ENCODE measurements around the gene AUTS2.

AUTS2 gene

DNA sequence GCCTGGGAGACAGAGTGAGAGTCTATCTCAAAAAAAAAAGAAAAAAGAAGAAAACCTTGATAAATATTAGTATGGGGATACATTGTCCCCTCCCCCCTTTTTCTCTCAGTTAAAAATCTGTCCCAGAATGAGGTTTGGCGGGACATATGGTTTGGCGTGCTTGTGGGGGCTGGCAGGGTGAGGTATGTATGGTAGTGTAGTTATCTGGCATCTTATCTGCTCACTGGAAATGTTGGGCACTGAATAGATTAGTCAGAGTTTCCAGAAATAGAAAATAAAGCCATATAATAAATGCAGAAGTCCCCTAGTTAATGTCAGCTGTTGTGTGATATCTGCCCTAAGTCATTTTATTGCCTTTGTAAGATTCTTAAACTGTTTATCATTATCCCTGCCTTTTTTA lies 1136.1 kb downstream of the AUTS2 start:
- DNase-seq (ENCODE audit: low read depth, low spot score) = no peak

DNA sequence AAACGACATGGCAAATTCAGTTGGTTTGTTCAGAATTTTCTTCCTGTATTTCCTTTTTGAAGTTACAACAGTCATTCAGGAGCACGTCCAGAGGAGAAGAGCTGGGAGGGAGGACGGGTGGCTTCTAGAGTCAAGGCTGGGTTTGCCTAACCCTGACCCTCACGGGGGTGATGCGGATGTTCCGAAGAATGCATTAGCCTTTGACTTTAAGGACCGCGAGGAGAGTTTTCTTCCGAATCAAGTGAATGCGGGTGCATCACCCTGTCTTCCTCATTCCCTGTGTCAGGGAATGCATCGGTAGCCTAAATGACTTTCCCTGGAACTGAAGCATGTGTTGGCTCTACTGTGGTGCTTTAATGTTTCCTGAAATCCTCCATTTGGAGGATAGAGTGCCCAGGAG lies 1137.0 kb downstream of the AUTS2 start:
- no peak for DNase-seq (ENCODE audit: low read depth, low spot score)

DNA sequence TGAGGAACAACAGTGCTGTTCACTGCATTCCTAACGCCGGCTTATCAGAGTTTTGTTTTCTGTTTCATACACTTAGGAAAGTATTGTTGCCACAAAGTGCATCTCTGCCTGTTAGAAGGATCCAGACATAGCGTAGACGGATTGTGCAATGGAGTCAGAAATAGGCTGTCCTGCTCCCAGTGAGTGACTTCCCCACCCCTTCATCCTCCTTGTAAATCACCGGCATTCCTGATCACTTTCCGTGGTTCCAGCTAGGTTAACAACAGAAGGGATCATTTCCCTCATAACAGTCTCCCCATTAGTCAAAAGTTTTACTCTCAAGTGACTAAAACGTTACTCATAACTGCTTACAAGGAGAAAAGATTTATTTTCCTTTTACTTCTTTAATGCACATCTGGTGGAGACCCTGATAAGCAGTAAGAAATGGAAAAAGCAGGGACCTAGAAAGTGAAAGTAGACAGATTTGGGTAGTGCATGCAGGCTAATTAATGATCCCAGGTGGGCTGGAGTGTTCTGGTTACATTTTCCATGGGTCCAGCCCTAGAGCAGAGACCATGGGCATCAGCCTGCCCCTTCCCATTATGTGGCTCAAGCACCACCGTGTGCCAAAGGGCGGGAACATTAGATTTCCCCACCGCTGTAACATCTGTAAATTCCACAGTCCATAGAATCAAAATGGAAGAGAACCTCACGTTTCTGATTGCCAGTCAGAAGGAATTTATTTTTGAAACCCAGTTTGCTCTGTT lies 1138.6 kb downstream of the AUTS2 start:
- no peak for DNase-seq (ENCODE audit: low read depth, low spot score)

DNA sequence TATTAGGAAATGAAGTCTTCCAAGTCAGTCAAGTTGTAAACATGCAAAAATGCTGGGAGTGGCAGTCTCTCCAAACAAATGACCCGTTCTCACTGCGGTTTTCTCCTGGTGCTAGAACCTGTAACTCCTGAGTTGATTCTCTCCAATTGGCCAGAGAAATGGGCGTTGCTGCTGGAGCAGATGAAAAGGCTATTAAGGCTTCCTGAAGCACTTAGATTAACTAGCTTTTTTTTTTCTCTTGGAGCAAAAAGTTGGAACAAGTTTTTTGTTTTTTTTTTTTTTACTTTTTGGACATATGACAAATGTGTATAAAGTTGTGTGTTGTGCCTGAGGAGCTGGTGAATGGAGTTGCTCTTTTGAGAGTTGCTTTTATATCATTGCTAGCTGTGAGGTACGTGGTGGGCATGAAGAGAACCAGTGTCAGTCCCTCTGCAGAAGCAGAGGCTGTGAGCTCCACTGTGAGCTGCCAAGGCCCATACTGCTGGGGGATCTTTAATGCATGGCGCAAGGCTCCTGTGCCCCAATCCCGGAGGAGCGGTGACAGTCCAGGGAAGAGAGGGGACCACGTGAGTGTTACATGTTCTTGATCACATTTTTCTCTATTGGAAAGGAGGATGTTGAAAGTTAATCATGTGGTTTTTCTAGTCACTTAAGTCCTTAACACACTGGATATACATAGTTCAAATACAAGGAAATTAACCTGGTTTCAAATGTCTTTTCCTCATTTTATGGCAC lies 1140.0 kb downstream of the AUTS2 start:
- no peak for DNase-seq (ENCODE audit: low read depth, low spot score)

DNA sequence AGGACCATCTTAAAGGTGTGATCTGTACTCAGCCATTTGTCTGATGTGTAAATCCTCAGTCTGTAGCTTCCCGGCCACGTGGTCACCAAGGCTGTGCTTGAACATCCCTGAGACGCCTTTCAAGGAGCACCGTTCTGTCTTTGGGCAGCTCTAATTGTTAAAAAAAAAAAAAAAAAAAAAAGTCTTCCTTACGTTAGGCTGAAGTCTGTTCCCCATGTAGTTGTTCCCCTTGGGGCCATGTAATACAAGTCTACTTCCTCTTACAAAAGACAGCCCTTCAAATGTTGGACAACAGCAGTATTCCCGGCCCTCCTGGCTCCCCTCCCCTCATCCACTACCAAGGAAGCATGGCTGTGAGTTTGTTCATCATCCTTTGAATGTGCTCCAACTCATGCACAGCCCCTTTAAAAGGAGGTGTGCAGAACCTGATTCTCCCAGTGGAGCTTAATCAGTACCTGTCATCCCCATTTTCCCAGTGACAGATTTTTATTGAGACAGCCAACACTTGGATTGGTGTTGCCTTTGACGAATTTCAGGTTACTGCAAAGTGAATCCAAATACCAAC lies 1141.5 kb downstream of the AUTS2 start:
- no peak for DNase-seq (ENCODE audit: low read depth, low spot score)

DNA sequence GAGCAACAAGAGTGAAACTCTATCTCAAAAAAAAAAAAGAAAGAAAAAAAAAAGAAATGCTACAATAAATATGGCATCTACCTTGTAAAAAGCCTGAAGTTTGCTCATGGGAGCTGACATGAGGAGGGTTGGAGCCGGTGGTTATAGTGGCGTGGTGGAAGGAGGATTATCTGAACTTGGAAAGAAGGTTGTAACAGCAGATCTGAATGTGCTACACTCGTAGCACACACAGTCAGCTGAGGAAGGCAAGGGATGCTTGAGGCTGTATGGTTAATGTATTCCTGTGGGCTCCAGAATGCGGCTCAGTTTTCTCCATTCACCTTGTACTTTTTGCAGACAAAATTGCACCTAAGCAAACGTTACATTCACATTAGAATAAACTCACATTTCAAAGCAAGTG lies 1143.4 kb downstream of the AUTS2 start:
- DNase-seq (ENCODE audit: low read depth, low spot score) = no peak

DNA sequence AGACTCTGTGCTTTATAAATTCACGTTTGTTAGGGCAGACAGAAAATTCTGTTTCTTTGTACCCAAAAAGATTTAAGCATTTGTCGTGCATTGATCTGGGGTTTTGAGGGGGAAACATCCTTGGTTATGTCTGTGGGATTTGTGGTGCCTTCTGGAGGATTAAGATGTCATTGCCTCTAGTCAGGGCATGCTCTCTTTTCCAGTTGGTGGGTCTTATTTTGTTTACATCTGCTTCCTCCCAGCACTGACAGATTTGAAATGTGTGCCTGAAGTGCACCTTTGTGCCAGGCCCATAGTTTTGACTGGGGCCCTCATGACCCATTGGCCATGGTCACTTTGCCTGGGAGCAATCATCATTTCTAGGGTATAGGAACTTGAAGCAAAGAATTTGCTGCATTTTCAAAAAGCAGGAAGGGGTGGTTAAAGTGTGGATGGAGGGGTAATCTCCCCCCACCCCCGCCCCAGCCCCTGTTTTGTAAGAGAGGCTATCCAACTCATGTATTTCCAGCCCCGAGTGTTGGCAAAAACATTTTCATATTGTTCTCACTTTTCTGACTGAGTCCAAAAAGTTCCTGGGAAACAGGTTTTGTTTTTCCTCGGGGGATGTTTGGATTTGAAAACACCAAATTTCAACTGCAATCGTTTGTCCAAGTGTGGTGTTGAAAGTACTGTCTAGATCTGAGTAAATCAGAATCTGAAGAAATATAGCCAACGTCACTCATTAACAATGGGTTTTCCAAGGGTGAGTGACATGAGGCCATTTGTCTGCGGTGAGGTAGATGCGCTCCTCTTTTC lies 1145.5 kb downstream of the AUTS2 start:
- no peak for DNase-seq (ENCODE audit: low read depth, low spot score)

DNA sequence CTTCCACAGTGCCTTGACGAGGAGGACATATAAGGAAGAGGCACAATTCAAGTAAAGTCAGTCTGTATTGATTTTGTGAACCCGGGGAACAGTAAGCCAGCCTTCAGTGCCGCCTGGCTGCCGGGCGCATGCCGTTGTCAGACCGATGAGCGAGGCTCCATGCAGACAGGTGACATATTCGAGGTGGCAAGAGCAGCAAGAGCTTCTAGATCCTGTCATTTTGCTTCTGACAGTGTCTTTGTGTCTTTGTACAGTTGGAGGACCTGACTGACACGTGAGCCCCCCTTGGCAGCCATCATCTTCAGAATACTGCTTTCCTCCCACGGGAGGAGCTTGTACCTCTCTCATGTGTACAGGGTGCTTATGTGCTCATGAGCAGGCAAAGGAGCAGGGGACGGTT lies 1146.2 kb downstream of the AUTS2 start:
- DNase-seq (ENCODE audit: low read depth, low spot score) = no peak

DNA sequence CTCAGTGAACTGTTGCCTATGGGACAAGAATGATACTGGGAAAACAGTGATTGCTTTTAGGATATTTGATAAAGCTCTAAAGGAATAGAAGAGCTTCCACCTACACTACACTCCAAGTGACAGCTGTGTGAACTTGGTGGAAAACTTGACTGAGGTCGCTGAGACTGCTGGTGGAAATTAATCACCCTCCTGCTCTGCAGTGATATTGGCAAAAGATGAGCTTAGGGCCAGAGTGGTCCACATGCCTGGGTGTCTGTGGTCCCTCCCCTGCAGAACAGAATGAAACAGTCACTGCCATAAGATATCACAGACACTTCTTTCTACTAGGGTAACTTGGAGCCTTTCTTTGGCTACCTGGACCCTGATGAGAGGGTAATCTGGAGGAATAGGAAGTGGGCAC lies 1151.6 kb downstream of the AUTS2 start:
- DNase-seq (ENCODE audit: low read depth, low spot score) = no peak

DNA sequence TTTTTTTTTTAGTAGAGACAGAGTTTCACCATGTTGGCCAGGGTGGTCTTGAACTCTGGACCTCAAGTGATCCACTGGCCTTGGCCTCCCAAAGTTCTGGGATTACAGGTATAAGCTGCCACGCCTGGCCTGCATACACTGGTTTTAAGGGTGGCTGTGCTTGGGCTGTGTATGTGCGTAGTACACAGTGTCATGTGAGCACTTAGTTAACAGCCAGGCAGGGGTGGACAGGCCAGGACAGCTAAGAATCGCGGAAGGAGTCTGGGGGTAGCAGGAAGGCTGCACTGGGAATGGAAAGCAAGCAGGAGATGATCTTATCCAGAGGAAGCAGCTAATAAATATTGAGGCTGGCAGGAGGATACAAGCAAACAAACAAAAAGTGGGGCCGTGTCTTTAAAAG lies 1153.6 kb downstream of the AUTS2 start:
- DNase-seq (ENCODE audit: low read depth, low spot score) = no peak

DNA sequence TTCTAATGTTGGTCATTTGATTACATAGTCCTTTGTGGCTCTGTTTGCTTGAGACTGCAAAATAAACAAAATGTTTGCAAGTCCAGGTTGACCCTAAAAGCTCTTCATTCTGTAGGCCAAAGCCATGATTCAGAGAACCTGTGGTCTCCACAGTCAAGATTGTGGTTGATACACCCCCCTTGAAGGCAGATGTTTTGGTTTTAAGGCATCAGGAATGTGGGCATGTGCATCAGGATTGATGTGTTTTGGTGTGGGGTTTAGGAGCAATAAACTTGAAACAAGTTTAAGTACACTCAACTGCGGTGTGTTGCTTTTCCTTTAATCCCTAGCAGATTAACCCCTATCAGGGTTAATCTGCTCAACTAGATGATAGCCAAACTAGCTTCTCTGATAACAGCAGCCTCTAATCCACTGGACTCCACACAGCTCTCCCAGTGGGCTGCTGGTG lies 1154.5 kb downstream of the AUTS2 start:
- DNase-seq (ENCODE audit: low read depth, low spot score) = no peak

DNA sequence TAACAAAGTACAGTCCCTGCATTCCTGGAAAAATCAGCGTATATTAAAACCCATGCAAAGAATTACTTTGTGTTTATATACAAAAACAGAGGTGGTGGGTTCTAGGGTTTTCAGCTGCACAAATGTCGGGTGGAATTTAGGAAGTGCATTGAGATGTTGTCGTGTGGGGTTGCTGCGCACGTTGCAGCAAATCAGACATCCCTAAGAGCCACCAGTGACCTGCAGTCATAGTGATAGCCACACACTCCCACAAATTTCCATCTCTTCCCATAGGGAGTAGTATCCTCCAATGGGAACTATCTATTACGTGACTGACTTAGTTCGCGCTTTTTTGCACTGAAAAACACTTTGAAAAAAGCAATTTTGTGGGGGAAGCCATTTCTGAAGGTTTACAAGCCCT lies 1158.5 kb downstream of the AUTS2 start:
- no peak for DNase-seq (ENCODE audit: low read depth, low spot score)

DNA sequence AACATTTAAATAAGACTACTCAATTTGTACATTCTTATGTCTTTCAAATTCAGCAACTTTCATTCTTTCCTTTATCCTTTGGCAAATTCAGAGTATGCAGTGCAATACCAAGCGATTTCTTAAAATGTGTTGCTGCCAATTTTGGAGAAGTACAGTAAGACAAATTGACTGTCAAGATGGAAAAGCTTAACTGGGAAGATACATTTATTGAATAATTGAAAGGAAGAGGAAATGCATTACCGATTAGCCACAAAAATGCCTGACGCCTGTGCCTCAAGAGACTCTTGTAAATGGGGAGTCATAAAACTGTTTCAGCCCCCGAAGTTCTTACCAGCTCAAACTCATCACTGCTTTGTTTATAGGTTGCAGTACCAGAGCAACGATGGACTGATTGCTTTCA lies 1160.4 kb downstream of the AUTS2 start:
- DNase-seq (ENCODE audit: low read depth, low spot score) = no peak

DNA sequence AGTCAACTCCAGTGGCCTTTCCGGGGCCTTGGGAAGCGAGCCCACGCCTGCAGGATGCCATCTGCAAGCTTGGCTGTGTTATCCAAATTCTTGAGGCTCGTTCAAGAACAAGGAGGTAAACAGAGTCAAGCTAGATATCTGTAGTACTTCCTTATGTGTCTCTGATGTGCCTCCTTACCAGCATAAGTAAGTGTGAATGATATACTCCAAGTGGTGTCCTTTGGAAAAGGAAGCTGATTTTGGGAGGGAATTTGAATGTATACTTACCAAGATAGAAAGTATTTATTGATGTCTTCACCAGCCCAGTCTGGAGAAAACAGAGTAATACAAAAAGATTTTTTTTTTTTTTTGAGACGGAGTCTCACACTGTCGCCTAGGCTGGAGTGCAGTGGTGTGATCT lies 1161.4 kb downstream of the AUTS2 start:
- DNase-seq (ENCODE audit: low read depth, low spot score) = no peak

DNA sequence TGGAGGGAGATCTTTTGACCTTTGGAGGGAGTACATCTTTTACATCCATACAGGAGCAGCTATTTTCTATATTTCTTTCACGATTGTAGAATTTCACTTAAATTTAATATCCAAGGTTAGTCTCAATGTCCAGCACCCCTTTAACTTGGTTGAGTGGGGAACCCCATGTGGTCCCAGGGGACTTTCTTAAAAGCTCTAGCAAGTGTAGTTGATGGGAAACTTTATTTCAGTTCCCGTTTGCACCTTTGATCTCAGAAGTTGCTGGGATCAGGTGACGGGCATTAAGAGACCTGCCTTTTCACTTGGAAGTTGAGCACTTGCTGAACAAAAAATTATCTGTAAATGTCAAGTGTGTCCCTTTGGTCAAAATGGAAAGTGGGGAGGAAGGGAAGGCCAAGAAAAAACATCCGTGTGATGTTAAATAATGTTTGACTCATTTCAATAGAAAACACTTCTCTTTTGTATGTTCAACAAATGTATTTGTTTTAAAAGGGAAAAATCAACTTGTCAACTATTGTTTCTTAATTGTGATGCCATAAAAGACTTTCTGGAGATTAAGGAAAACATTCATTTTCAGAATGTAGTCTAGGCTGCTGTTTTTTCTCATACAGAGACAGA lies 1163.5 kb downstream of the AUTS2 start:
- DNase-seq (ENCODE audit: low read depth, low spot score) = no peak

DNA sequence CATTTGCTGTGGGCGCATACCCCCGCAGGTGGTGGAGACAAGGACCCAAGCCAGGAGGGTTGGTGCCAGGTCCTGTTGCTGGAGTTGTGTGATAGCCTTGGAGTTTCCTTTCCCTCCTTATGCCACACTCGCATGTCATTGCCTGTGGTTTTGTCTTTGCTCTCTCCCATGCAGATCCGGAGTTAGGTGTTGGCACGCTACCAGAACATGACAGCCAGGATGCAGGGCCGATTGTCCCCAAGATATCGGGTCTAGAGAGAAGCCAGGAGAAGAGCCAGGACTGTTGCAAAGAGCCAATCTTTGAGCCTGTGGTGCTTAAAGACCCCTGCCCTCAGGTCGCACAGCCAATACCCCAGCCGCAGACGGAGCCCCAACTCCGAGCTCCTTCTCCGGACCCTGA lies 1164.4 kb downstream of the AUTS2 start:
- no peak for DNase-seq (ENCODE audit: low read depth, low spot score)

DNA sequence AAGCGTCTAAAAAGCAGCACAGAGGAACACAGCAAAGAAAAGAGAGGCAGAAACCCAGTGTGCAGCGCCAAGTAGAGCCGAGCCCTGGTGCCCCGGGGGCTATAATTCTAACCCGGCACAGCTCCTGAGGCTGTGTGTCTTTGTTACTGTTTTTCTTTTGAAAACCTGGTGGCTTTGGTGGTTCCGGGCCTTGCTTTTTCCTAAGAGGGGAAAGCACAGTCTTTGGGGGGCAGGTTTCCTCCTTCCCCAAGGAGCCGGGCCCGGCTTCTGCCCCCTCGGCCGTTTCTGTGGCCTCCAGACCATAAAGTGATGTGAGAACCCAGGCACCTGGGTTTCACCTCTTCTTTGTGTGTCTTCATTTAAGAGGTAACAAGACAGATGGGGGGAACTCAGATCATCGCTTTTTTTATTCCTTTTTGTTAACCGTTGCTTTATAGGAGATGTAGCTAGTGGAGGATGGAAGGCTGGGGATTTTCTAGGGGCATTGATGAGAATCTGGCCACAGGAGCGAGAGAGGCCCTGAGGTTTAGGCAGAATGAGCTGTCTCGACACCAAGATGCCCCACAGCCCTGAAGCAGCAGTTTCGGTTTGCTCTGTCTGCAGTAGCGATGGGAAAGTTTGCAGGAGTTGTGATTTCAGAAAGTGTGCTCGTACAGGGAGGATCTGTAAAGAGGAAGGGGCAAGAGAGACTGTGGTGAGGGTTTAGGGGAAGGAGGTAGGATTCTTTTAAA lies 1165.9 kb downstream of the AUTS2 start:
- no peak for DNase-seq (ENCODE audit: low read depth, low spot score)

DNA sequence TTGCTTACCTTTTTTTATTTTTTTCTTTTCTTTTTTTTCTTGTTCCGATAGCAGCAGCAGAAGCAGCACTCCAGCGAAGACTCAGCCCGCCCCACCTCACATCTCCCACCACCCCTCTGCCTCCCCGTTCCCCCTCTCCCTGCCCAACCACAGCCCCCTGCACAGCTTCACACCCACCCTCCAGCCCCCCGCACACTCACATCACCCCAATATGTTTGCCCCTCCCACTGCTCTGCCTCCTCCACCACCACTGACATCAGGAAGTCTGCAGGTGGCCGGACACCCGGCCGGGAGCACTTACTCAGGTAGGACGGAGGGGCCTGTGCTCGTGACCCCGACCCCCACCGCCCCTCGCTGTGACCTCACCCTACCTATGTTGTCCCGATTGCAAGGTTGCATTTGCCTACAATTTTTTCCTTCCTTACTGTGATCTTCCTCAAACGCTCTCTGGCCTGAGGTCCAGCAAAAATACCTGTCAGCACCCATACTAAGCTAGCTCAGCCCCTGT lies 1166.5 kb downstream of the AUTS2 start:
- no peak for DNase-seq (ENCODE audit: low read depth, low spot score)

DNA sequence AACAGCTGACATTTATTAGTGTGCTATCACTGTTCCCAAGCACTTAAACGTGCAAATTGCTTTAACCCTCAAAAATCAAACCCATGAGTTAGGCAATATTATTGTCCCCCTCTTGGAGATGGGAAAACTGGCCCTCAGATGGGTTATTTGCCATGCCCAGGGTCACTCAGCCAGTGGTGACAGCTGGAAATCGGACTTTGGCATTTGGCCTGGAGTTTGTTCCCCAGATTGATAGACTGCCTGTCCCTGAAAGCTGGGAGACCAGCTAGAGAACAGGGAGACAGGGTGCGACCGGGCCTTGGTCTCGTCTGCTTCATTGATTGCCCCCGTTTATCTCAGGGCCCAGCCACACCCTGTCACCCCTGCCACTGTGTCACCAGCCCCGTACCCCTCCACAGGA lies 1167.4 kb downstream of the AUTS2 start:
- no peak for DNase-seq (ENCODE audit: low read depth, low spot score)

DNA sequence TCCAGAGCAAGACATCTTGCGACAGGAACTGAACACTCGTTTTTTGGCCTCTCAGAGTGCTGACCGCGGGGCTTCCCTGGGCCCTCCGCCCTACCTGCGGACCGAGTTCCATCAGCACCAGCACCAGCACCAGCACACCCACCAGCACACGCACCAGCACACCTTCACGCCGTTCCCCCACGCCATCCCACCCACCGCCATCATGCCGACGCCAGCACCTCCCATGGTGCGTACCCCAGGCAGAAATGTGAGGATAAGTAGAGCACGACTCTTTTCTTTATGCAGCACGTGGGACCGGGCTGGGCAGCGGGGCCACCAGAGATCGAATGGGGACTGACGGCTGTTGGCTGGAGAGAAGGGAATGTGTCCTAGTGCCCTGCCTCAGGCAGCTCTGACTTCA lies 1167.8 kb downstream of the AUTS2 start:
- DNase-seq (ENCODE audit: low read depth, low spot score) = no peak

DNA sequence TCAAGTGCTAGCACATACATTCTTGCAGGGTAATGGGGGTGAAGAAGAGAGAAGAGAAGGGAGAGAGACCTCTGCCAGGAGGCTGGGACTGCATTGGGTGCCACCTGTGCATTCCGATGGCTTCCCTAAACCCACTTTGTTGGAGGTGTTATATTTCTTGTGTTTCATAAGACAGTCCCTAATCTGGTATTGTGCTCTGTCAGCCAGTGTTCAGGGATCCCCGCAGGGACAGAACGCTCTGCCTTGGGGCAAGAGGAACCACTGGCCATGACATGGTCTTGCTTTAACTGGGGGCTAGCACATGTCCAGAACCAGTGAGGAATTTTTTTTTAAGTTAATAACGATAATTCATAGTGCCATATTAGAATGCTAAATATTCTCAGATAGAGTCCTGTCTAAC lies 1168.4 kb downstream of the AUTS2 start:
- DNase-seq (ENCODE audit: low read depth, low spot score) = no peak
